Measurements from ENCODE around the gene PTH2. TPM values are rescaled to one million over a fixed set of nuclear protein-coding genes. Genes with fewer than 3 reads are reported as not detected.
"Not testable (repeated sequence)": the region's sequence is repeated elsewhere in the genome, so short reads cannot be mapped to it uniquely, and the experiment has no call there.

The PTH2 gene
- total RNA-seq, 1 experiment from 2014 or later: not detected

GRCh38 chr19:49380391-49380790 is 42.9 kb downstream of the PTH2 start:
- no TSS peak for BruUV-seq (replicated peaks)
- TF ChIP-seq EZH2 (IDR thresholded peaks at IDR 0.05; ENCODE audit: low read depth): no peak
- TF ChIP-seq CTCF (conservative IDR thresholded peaks at IDR 0.05): no peak
- Histone ChIP-seq H3K4me3 (no peak overlapping the region), H3K27me3 (ENCODE audit: insufficient read depth, low read depth) (peaks cover 12% of the 10 kb centered on the region; the same call in 1 of the 2 replicates), H2AFZ (no peak overlapping the region), H3K4me2 (no peak overlapping the region), H3K27ac (no peak overlapping the region), H4K20me1 (ENCODE audit: insufficient read depth) (no peaks in the 10 kb centered on the region), H3K36me3 (ENCODE audit: low read depth) (no peaks in the 10 kb centered on the region), H3F3A (ENCODE audit: insufficient read depth, low read depth) (peaks cover 4% of the 10 kb centered on the region; the same call in 1 of the 2 replicates), H3K79me2 (ENCODE audit: low read depth) (no peaks in the 10 kb centered on the region), H3K9me3 (ENCODE audit: insufficient read depth, low read depth) (peaks cover 7% of the 10 kb centered on the region; the same call in 1 of the 2 replicates), H3K4me1 (replicated peaks; ENCODE audit: insufficient read depth) (no peaks in the 10 kb centered on the region), H3K9me2 (ENCODE audit: insufficient read depth) (no peaks in the 10 kb centered on the region)
- intact Hi-C loops (cut with micrococcal nuclease; ENCODE audit: unreplicated experiment): no loop called here
- ChIA-PET CTCF (no interaction called here), POLR2A (ENCODE audit: unreplicated experiment) (no interaction called here)
- DNase-seq: no peak

- CTCF ChIA-PET: no interaction called here
- intact Hi-C loops (cut with micrococcal nuclease; ENCODE audit: unreplicated experiment): no loop called here
- no peaks in the 10 kb centered on the region for H3K9me2 ChIP-seq (ENCODE audit: insufficient read depth)
- H3F3A ChIP-seq (ENCODE audit: insufficient read depth, low read depth): no peaks in the 10 kb centered on the region
- H3K27me3 ChIP-seq (ENCODE audit: insufficient read depth, low read depth): peaks cover 25% of the 10 kb centered on the region; the same call in 1 of the 2 replicates
- H3K9me3 ChIP-seq (ENCODE audit: insufficient read depth, low read depth): peaks cover 7% of the 10 kb centered on the region; the same call in 1 of the 2 replicates
- TF ChIP-seq EZH2 (IDR thresholded peaks at IDR 0.05; ENCODE audit: low read depth): no peak
- no peak for TF ChIP-seq CTCF (conservative IDR thresholded peaks at IDR 0.05)
- POLR2A ChIA-PET (ENCODE audit: unreplicated experiment): no interaction called here
- no peaks in the 10 kb centered on the region for H4K20me1 ChIP-seq (ENCODE audit: insufficient read depth)
- no peaks in the 10 kb centered on the region for H3K36me3 ChIP-seq (ENCODE audit: low read depth)
- no peak for DNase-seq
- no peak overlapping the region for H3K4me2 ChIP-seq
- no peak overlapping the region for H2AFZ ChIP-seq
- no TSS peak for BruUV-seq (replicated peaks)
- no peak overlapping the region for H3K27ac ChIP-seq
- no peak overlapping the region for H3K4me3 ChIP-seq
- no peaks in the 10 kb centered on the region for H3K4me1 ChIP-seq (replicated peaks; ENCODE audit: insufficient read depth)
- no peaks in the 10 kb centered on the region for H3K79me2 ChIP-seq (ENCODE audit: low read depth)
Measured at GRCh38 chr19:49378512-49378911, 44.7 kb downstream of the PTH2 start.

- BruUV-seq (replicated peaks): no TSS peak
- POLR2A ChIA-PET (ENCODE audit: unreplicated experiment): interaction anchor here (0.6 kb wide), 1 partner anchor 13 kb away, joined by 5 read pairs; the partner anchor contains the start of gene KASH5
Measured at GRCh38 chr19:49374665-49375434, 48.4 kb downstream of the PTH2 start.

GRCh38 chr19:49373174-49373573 is 50.1 kb downstream of the PTH2 start:
- DNase-seq; H3K4me1 ChIP-seq (replicated peaks; ENCODE audit: insufficient read depth); H3K9me2 ChIP-seq (ENCODE audit: insufficient read depth); H4K20me1 ChIP-seq (ENCODE audit: insufficient read depth); H3K27ac ChIP-seq; H3K4me3 ChIP-seq; POLR2A ChIA-PET (ENCODE audit: unreplicated experiment); H3K79me2 ChIP-seq (ENCODE audit: low read depth); H3F3A ChIP-seq (ENCODE audit: insufficient read depth, low read depth); H3K36me3 ChIP-seq (ENCODE audit: low read depth); CTCF ChIA-PET; intact Hi-C loops (cut with micrococcal nuclease; ENCODE audit: unreplicated experiment); H3K4me2 ChIP-seq; BruUV-seq (replicated peaks); H2AFZ ChIP-seq: not testable (repeated sequence)
- Histone ChIP-seq H3K27me3 (ENCODE audit: insufficient read depth, low read depth) (peaks cover 45% of the 10 kb centered on the region; the same call in 1 of the 2 replicates), H3K9me3 (ENCODE audit: insufficient read depth, low read depth) (peaks cover 17% of the 10 kb centered on the region)

More at GRCh38 chr19:49374665-49375434, 48.4 kb downstream of the PTH2 start:
- no peak for TF ChIP-seq EZH2 (IDR thresholded peaks at IDR 0.05; ENCODE audit: low read depth)
- TF ChIP-seq CTCF (conservative IDR thresholded peaks at IDR 0.05): no peak
- no peaks in the 10 kb centered on the region for H3K79me2 ChIP-seq (ENCODE audit: low read depth)
- no peak overlapping the region for H3K4me2 ChIP-seq
- H3K4me3 ChIP-seq: no peak overlapping the region
- H3K9me2 ChIP-seq (ENCODE audit: insufficient read depth): no peaks in the 10 kb centered on the region
- peaks cover 34% of the 10 kb centered on the region; the same call in 1 of the 2 replicates for H3K27me3 ChIP-seq (ENCODE audit: insufficient read depth, low read depth)
- peaks cover 5% of the 10 kb centered on the region; the same call in 1 of the 2 replicates for H3K9me3 ChIP-seq (ENCODE audit: insufficient read depth, low read depth)
- H4K20me1 ChIP-seq (ENCODE audit: insufficient read depth): no peaks in the 10 kb centered on the region
- H3K4me1 ChIP-seq (replicated peaks; ENCODE audit: insufficient read depth): no peaks in the 10 kb centered on the region
- no peaks in the 10 kb centered on the region for H3F3A ChIP-seq (ENCODE audit: insufficient read depth, low read depth)
- H3K27ac ChIP-seq: no peak overlapping the region
- H2AFZ ChIP-seq: no peak overlapping the region
- intact Hi-C loops (cut with micrococcal nuclease; ENCODE audit: unreplicated experiment): no loop called here
- CTCF ChIA-PET: no interaction called here
- no peak for DNase-seq
- no peaks in the 10 kb centered on the region for H3K36me3 ChIP-seq (ENCODE audit: low read depth)
